Fibroblast of upper back skin (primary cell): ENCODE results near the gene SLC27A6.
"Not testable (repeated sequence)": the region's sequence is repeated elsewhere in the genome, so short reads cannot be mapped to it uniquely, and the experiment has no call there.

Experiments used
- DNase-seq: peaks from one replicate; pipeline ENCODE4 v3.0.0-alpha.2; 2013

SLC27A6 gene, protein sequence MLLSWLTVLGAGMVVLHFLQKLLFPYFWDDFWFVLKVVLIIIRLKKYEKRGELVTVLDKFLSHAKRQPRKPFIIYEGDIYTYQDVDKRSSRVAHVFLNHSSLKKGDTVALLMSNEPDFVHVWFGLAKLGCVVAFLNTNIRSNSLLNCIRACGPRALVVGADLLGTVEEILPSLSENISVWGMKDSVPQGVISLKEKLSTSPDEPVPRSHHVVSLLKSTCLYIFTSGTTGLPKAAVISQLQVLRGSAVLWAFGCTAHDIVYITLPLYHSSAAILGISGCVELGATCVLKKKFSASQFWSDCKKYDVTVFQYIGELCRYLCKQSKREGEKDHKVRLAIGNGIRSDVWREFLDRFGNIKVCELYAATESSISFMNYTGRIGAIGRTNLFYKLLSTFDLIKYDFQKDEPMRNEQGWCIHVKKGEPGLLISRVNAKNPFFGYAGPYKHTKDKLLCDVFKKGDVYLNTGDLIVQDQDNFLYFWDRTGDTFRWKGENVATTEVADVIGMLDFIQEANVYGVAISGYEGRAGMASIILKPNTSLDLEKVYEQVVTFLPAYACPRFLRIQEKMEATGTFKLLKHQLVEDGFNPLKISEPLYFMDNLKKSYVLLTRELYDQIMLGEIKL

DNA sequence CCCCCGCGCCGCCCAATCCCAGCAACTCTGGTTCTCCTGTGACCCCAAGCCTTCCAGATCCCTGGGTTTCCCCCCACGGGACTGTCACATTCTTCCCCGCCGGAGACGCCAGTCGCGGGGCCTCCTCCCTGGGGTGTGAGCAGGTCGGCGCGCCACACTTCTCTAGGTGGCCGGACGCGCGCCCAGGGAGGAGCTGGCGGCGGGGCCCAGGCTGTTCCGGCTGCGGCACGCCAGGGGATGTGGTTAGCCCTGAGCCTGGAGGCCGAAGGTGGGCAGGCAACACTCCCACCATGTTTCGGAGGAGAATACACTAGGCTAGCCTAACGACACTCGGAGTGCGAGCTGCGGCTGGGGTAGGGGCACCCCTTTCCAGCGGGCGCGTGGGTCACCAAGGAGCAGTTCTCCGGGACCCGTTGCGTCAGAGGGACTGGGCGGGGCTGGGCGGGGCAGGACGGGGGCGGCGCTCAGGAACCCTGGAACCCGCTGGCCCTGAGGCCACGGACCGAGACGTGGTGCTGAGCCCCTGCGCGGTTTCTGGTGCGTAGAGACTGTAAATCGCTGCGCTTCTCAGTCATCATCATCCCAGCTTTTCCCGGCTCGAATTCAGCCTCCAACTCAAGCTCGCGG lies at the start of gene SLC27A6:
Gene SLC27A6, plus strand, starts transcription at position 478 of the 627 bp plus-strand sequence. CDS start 650 bp downstream, outside the sequence.
- DNase-seq, result no peak

DNA sequence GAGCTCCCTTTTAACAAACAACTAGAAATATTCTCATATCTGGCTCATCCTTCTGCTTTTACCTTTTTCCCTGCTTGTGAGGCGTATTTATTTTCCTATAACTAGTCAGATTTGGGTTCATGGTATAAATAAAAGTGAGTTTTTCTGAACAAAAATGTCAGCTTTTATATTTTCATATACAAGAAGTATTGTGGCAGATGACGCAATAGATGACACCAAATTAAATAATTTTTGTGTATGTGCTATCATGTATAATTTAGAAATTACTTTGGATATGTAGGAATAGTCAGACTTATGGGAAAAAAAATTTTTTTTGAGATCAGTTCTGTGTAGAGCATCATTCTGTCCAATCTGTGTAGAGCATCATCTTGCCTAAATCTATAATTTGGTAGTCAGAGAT lies 45.7 kb upstream of the SLC27A6 start:
- DNase-seq, result no peak

DNA sequence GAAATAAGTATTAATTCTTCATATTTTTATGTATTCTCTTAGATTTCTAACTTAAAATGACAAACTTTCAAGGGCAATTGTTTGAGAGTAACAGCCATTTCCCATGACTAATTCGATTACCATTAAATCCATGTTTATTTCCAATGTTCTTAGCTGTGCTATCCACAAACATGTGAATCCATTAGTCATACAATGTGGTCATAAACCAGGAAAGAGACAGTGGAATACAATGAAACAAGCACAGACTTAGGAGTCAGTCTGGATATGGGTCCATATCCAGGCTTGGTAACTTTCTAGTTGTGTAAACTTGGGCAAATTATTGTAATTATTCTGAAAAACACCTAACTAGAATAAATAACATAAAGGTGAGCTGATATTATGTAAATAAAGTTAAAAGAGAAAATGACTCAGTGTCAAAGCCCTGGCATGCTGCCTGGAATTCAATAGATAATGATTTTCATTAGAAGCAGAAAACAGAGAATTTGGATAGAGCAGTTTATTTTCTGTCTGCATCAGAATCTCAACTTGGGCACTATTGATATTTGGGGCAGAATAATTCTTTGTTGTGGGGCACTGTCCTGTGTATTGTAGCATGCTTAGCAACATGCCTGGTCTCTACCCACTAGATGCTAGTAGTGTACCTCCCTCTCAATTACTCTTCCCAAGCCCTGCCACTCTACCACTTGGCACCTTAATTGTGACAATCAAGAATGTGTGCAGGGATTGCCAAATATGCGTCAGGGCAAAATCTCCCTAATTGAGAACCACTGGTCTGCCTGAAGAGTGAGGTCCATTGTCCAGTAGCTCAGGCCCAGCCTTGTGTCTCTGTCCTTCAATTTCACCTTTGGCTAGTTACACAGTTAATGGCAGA lies 44.7 kb upstream of the SLC27A6 start:
- peak; percentile 65 for DNase-seq

DNA sequence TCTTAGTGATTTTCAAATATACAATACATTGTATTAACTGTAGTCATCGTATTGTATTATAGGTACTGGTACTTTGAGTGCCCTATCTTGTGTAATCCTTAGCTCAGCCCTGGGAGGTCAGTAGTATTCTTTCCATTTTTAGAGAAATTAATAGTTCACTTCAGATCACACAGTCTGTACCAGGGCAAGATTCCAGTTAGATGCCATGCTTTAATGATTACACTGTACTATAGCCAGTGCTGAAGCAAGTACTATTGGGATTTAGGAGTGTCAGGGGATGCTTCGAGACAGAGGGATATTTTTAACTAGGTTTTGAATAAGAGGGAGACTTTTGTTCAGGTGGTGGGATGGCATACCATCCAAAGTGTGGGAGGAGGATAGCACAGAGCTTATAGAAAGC lies 41.0 kb upstream of the SLC27A6 start:
- DNase-seq, result no peak

DNA sequence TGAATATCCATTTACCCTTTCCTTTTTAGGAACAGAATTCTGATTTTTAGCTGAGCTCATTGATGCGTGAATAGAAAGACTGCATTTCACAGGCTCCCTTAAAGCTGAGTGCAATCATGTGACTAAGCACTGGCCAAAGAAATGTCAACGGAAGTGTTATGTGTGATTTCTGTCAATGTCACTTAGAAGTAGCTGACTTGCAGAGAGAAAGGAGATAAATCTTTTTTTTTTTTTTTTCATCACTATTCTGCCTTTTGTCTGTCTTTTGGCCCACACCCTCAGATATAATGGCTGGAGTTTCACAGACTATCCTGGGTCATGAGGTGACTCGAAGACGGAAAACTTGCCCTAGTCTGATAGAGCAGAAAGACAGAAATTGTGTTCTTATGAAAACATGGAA lies 39.3 kb upstream of the SLC27A6 start:
- DNase-seq, result no peak

DNA sequence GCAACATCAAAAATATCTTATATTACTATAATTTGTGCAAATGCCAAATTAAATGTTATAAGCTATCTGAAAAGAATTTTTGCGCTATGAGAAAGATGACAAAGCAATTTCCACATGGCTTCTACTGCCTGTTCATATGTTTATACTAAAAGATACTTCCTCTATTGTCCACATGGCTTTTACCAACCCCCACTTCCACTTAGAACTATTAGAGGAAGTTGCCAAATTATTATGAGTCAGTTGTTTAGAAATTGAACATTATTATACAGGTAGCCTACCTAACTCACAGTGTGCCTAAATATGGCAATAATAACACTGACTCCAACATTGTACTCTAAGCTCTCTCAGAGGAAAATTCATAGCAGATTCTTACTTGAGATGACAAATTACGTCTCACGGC lies 37.6 kb upstream of the SLC27A6 start:
- DNase-seq, result no peak

DNA sequence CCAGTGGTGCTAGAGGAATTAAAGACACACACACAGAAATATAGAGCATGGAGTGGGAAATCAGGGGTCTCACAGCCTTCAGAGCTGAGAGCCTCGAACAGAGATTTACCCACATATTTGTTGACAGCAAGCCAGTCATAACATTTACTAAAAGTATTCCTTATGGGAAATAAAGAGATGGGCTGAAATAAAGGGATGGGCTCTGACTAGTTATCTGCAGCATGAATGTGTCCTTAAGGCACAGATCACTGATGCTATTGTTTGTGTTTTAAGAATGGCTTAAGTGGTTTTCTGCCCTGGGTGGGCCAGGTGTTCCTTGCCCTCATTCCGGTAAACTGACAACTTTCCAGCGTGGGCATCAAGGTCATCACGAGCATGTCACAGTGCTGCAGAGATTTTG lies 33.1 kb upstream of the SLC27A6 start:
- DNase-seq, result not testable (repeated sequence)

DNA sequence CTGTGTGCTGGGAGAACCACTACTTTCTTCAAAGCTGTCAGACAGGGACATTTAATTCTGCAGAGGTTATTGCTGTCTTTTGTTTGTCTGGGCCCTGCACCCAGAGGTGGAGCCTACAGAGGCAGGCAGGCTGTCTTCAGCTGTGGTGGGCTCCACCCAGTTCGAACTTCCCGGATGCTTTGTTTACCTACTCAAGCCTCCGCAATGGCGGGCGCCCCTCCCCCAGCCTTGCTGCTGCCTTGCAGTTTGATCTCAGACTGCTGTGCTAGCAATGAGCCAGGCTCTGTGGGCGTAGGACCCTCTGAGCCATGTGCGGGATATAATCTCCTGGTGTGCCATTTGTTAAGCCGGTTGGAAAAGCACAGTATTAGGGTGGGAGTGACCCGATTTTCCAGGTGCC lies 22.2 kb upstream of the SLC27A6 start:
- not testable (repeated sequence) for DNase-seq

DNA sequence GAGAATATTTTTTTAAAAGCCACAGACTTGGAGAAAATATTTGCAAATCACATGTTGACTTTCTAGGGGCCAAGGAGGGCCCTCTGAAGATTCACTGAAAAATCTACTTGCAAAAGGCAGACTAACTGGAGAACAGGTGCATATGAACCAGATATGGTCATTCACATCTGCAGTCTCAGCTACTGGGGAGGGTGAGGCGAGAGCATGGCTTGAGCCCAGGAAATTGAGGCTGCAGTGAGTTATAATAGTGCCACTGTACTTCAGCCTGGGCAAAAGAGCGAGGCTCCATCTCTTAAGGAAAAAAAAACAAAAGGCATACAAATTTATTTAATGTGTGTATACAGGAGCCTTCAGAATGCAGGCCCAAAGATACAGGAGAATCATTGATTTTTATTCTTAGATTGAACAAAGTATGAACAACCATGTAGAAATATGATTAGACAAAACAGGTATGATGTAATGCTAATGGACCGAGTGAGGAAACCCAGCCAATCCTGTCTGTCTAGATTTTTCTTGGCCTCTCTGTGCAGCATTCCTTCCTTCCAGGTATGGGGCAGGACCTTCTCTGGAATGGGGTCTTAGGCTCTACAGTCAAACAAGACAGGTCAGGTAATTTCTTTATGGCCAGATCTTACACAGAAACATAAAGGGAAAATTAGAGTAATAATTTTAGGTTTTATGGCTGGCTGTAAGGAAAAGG lies 15.3 kb upstream of the SLC27A6 start:
- no peak for DNase-seq

DNA sequence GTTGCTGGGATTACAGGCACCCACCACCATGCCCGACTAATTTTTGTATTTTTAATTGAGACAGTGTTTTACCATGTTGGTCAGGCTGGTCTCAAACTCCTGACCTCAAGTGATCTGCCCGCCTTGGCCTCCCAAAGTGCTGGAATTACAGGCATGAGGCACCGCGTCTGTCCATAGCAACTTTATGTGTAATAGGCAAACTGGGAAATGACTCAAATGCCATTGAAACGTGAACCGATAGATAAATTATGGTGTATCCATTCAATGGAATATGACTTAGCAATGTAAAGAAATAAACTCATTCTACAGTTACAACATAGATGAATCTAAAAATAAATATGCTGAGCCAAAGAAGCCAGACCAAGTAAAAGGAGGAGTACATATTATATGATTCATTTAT lies 14.0 kb upstream of the SLC27A6 start:
- DNase-seq, result not testable (repeated sequence)

DNA sequence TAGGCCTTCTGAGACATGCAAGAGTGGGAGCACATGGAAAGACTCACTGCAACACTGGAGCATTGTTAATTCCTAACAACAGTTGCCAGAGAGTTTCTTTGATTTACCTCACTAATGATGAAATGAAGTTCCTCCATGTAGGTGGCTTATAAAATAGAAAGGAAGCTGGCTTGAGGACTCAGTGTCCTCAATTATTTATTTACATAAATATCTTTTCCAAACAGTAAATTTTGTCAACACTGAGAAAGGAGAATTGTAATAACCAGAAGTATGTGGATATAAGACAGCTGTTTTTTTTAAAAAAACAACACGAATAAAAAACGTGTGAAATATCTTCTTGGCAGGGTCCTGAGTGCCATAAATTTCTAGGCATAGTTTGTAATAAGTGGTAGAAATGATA lies 9.1 kb upstream of the SLC27A6 start:
- no peak for DNase-seq

DNA sequence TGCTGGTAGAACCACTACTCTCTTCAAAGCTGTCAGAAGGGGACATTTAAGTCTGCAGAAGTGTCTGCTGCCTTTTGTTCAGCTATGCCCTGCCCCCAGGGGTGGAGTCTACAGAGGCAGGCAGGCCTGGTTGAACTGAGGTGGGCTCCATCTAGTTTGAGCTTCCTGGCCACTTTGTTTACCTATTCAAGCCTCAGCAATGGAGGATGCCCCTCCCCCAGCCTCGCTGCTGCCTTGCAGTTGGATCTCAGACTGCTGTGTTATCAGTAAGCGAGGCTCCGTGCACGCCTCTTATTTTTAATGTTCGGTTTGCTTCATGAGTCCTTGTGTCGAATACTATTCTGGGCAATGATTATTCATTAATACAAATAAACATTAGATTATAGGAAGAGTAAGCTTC lies 3.1 kb upstream of the SLC27A6 start:
- no peak for DNase-seq

DNA sequence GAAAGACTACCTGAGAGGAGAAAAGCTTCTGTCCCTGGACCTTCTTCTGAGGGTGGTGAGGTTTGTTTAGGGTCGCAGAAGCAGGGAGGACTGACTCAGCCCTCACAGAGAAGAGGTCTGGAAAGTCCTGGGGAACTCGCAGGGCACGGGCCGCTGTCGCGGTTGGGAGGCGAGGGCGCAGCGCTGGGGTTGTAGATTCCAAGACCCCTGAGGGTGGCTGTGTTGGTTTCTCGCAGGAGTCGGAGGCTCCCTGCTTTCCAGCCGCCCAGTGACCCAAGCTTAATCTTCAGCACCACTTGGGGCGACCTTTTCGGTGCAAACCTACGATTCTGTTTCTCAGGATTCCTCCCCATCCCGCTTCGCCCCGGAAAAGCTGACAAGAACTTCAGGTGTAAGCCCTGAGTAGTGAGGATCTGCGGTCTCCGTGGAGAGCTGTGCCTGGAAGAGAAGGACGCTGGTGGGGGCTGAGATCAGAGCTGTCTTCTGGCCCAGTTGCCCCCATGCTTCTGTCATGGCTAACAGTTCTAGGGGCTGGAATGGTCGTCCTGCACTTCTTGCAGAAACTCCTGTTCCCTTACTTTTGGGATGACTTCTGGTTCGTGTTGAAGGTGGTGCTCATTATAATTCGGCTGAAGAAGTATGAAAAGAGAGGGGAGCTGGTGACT lies 482 bp downstream of the SLC27A6 start:
- no peak for DNase-seq

DNA sequence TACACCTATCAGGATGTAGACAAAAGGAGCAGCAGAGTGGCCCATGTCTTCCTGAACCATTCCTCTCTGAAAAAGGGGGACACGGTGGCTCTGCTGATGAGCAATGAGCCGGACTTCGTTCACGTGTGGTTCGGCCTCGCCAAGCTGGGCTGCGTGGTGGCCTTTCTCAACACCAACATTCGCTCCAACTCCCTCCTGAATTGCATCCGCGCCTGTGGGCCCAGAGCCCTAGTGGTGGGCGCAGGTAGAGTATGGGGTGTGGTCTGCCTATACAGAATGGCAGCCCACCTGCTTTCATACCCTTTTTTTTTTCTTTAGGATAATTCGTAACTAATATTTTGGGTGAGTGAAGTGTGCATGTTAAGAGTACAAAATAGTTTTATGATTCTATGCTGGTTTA lies 1.1 kb downstream of the SLC27A6 start:
- DNase-seq, result no peak

DNA sequence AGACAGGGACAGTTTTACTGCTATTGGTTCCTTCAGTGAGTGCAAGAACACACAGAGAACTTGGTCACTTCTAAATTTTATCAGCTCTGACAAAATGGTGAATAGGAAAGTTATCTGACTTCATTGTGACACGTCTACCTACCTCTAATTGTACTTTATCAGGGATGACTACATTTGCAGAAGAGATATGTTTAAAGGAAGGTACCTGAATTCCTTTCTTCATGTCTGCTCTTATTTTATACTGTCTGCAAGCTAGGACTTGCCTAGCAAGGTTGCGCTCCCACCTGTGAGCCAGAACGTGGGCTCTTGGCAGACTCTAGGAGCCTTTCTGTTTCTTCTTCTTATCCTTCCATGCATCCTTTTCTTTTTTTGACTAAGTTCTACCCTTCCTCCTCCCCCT lies 1.6 kb downstream of the SLC27A6 start:
- no peak for DNase-seq

DNA sequence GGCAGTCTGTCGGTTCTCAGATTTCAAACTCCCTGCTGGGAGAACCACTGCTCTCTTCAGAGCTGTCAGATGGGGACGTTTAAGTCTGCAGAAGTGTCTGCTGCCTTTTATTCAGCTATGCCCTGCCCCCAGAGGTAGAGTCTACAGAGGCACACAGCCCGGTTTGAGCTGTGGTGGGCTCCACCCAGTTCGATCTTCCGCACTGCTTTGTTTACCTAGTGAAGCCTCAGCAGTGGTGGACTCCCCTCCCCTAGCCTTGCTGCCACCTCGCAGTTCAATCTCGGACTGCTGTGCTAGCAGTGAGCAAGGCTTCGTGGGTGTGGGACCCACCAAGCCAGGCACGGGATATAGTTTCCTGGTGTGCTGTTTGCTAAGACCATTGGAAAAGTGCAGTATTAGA lies 8.0 kb downstream of the SLC27A6 start:
- no peak for DNase-seq

DNA sequence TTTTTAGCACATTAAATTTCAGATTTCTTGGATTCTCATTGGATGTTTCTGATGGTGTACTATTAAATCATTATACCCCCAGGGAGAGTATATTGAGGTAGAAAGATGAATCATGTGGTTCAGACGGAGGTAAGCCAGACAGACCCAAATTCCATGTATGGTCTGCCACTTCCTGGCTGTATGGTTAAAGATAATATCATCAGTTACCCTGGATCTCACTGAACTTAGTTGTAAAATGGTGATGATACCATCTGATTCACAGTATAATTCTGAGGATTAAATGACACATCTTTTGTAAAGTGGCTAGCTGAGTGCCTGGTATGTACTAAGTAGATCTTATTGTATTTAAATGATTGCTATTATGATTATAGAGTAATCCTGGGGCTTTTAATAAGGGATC lies 9.3 kb downstream of the SLC27A6 start:
- no peak for DNase-seq

DNA sequence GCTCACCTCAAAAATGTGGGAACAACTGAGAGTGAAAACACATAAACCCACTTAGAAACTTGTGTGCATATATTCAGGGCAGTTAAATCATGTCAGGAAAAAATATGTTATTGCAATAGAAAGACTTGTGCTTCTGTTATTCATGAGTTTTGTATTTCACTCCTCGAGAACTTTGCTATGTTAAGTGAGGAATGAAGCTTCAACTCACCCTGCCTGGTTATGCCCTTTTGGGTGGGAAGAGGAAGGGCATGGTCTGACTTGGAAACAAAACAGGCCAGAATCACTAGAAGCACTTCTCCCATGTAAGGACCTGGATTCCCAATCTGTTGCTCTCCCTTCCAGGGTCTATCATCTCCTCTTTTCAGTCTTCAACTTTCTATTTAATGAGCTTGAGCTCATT lies 14.5 kb downstream of the SLC27A6 start:
- no peak for DNase-seq

DNA sequence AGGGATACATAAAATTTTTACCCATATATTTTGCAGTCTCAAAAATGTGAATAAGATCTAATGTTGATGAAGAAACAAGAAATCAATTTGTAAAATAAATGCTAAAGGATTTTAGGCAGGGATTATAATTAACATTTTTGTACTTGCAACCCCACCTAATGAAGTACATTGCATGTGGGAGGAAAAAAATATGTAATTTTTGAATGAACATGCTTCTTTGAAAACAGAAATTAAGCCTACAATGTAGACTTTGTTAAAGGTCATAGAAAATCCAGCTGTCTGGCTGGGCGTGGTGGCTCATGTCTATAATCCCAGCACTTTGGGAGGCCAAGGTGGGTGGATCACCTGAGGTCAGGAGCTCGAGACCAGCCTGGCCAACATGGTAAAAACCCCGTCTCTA lies 15.6 kb downstream of the SLC27A6 start:
- no peak for DNase-seq

DNA sequence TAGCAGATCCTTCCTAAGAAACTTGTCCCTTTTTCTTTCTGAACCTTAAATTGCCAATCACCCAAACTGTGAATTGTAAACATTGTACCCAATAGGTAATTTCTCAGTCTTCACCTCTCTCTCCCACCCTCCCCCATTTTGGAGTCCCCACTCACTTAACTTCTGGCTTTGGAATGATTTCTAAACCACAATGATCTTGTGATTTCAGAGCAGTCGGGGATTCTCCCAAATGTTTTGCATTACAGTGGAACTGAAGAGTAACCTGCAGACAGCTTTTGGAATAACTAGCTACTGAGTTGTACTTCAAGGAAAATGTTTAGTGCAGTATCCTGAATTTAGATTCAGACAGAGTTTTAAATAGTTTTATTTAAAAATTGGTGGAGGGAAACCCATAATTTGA lies 19.2 kb downstream of the SLC27A6 start:
- peak; percentile 4 for DNase-seq

DNA sequence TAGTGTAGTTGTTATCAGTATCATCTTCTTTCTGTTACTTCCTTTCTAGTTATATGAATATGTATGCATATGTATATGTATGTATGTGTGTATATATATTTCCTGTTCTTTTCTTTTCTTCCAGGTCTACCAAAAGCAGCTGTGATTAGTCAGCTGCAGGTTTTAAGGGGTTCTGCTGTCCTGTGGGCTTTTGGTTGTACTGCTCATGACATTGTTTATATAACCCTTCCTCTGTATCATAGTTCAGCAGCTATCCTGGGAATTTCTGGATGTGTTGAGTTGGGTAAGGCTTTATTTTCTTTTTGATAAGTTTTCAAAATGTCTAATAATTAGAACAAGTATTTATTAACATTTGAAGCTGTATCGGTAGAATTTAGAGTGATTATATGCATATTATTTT lies 23.2 kb downstream of the SLC27A6 start:
- DNase-seq, result no peak
